Measurements from ENCODE around the gene COPZ1. TPM values are rescaled to one million over a fixed set of nuclear protein-coding genes. Genes with fewer than 3 reads are reported as not detected.

The COPZ1 gene
- 60.3 TPM for total RNA-seq

GRCh38 chr12:54324617-54325441 lies at the start of gene COPZ1:
COPZ1 (plus strand) TSS chr12:54325131; CDS start chr12:54325164, 33 bp downstream.
- no peaks in the 10 kb centered on the region for H3K9me3 ChIP-seq
- DNase-seq (ENCODE audit: low spot score in 2 of 2), result peak; percentile 97 to 99
- peak within 1 kb of the TSS; percentile 64 to 78 for H3K27ac ChIP-seq
- H3K4me3 ChIP-seq, result peak within 1 kb of the TSS; percentile 64 to 65
- H3K4me1 ChIP-seq, result peaks cover 6 to 26% of the 10 kb centered on the region in 2 donors
- peaks cover 0 to 6% of the 10 kb centered on the region in 2 donors for H3K36me3 ChIP-seq
- TF ChIP-seq CTCF (IDR thresholded peaks at IDR 0.05), result peak; percentile 61 to 72 (median 67)
- intact Hi-C loops (cut with DNase I), result loop anchor here (1.0 to 2.0 kb wide), 3 partner anchors 34 to 74 kb away; partner anchors contain the start of genes CBX5 and HNRNPA1
- H3K27me3 ChIP-seq, result no peaks in the 10 kb centered on the region

GRCh38 chr12:54276368-54276767 lies 48.6 kb upstream of the COPZ1 start:
- Histone ChIP-seq H3K4me1 (peaks cover 2 to 16% of the 10 kb centered on the region in 2 donors), H3K4me3 (no peak overlapping the region), H3K36me3 (peaks cover 0 to 16% of the 10 kb centered on the region in 2 donors), H3K9me3 (no peaks in the 10 kb centered on the region), H3K27ac (no peak overlapping the region), H3K27me3 (no peaks in the 10 kb centered on the region)
- TF ChIP-seq CTCF (IDR thresholded peaks at IDR 0.05), result no peak
- DNase-seq (ENCODE audit: low spot score in 2 of 2), result no peak
- intact Hi-C loops (cut with DNase I), result loop anchor here (5.0 kb wide), 2 partner anchors 44 to 59 kb away; no protein-coding TSS in a partner anchor

- Histone ChIP-seq H3K9me3 (no peaks in the 10 kb centered on the region), H3K4me3 (peak overlapping the region; percentile 62 to 68), H3K36me3 (peaks cover 8 to 26% of the 10 kb centered on the region in 2 donors), H3K27me3 (no peaks in the 10 kb centered on the region), H3K27ac (peak overlapping the region; percentile 81 to 94), H3K4me1 (peaks cover 7 to 29% of the 10 kb centered on the region in 2 donors)
- intact Hi-C loops (cut with DNase I), result loop anchor here (5.0 kb wide), 2 partner anchors 46 to 61 kb away; no protein-coding TSS in a partner anchor
- TF ChIP-seq CTCF (IDR thresholded peaks at IDR 0.05), result no peak
- DNase-seq (ENCODE audit: low spot score in 2 of 2), result no peak
Observed at GRCh38 chr12:54277823-54278276, 47.1 kb upstream of the COPZ1 start.

GRCh38 chr12:54279227-54279631 lies 45.7 kb upstream of the COPZ1 start:
- intact Hi-C loops (cut with DNase I), result loop anchor here (5.0 kb wide), 2 partner anchors 47 to 62 kb away; no protein-coding TSS in a partner anchor

More at GRCh38 chr12:54279227-54279631, 45.7 kb upstream of the COPZ1 start:
- Histone ChIP-seq H3K27ac (peak overlapping the region; percentile 81 to 94), H3K4me1 (peaks cover 7 to 43% of the 10 kb centered on the region in 2 donors), H3K9me3 (no peaks in the 10 kb centered on the region), H3K27me3 (no peaks in the 10 kb centered on the region), H3K36me3 (peaks cover 22 to 29% of the 10 kb centered on the region in 2 donors), H3K4me3 (peak overlapping the region; percentile 62 to 68)
- TF ChIP-seq CTCF (IDR thresholded peaks at IDR 0.05), result no peak
- no peak for DNase-seq (ENCODE audit: low spot score in 2 of 2)

All from ascending aorta (tissue), 2 donors.